Heart left ventricle (tissue), 16 donors: ENCODE data around the gene GPR78. TPM values are rescaled to one million over a fixed set of nuclear protein-coding genes. Genes with fewer than 3 reads are reported as not detected.
A peak's percentile ranks its signal among the peaks of the same experiment; 100 is the strongest.

Experiments
- ATAC-seq, 4 donors: fragments of 200-7000 bp; cut with Tn5 transposase; one replicate each; pipeline ENCODE4 v1.9.1; 2020 to 2022; ENCODE audit warnings: moderate library complexity in 4 of 4, mild to moderate bottlenecking in 3 of 4, moderate number of reproducible peaks in 1 of 4
- DNase-seq, 5 donors: peaks; one replicate each; pipeline ENCODE4 v3.0.0-alpha.2; 2020
- H3K27ac ChIP-seq, 12 donors: fragments of 200-600 bp; sonication (generic) in 4 of 12; one replicate each; pipeline versions ENCODE4 v1.5.0 to v1.8.0; 2016 to 2022; ENCODE audit warnings: mild to moderate bottlenecking in 2 of 12
- H3K27me3 ChIP-seq, 9 donors: fragments of 200-600 bp; sonication (generic) in 2 of 9; one replicate each; pipeline versions ENCODE4 v1.5.1 to v1.8.0; 2016 to 2022; ENCODE audit warnings: mild to moderate bottlenecking in 3 of 9
- H3K36me3 ChIP-seq, 9 donors: fragments of 200-600 bp; sonication (generic) in 2 of 9; one replicate each; pipeline versions ENCODE4 v1.5.0 to v1.8.0; 2018 to 2022; ENCODE audit warnings: mild to moderate bottlenecking in 2 of 9
- H3K4me1 ChIP-seq, 12 donors: fragments of 200-600 bp; sonication (generic) in 4 of 12; one replicate each; pipeline versions ENCODE4 v1.5.0 to v1.8.0; 2016 to 2022; ENCODE audit warnings: mild to moderate bottlenecking in 3 of 12
- H3K4me3 ChIP-seq, 12 donors: fragments of 200-600 bp; sonication (generic) in 4 of 12; one replicate each; pipeline versions ENCODE4 v1.5.0 to v1.8.0; 2017 to 2022; ENCODE audit warnings: mild to moderate bottlenecking in 9 of 12, moderate library complexity in 4 of 12
- H3K9me3 ChIP-seq, 12 donors: fragments of 200-600 bp; sonication (generic) in 4 of 12; one replicate each; pipeline versions ENCODE4 v1.5.0 to v1.8.0; 2016 to 2022; ENCODE audit warnings: mild to moderate bottlenecking in 1 of 12
- POLR2A ChIP-seq, 2 donors: fragments of 450-650 bp; IDR thresholded peaks; one replicate each; pipeline ENCODE4 v1.6.1; 2017; ENCODE audit warnings: antibody characterized with exemption in 2 of 2, mild to moderate bottlenecking in 2 of 2, moderate library complexity in 2 of 2
- WGBS, 4 donors: extraction: QIAGEN DNeasy Blood & Tissue Kit in 2 of 4; methylation state at CpG; one replicate each; pipeline versions ENCODE4 v1.1.5 to v1.1.7; 2013 to 2018; 5-methylcytosine and 5-hydroxymethylcytosine counted together
- intact Hi-C, 10 donors: fragments of 100-400 bp; cut with DNase I; formaldehyde crosslinking; loops; one replicate each; pipeline versions ENCODE4 v1.11.1 to v1.14.2; 2022
- polyA plus RNA-seq, 2 donors: library from polyadenylated mRNA; stranded (reverse); fragments of 200-250 nt; gene quantifications; one replicate each; pipeline ENCODE4 v1.2.3, GENCODE V29; 2013
- total RNA-seq, 9 donors: library from RNA; depleted of rRNA in 2 of 9; stranded (reverse); fragments of >200 nt in 2 of 9; fragmentation: NEBNext Ultra II Directional in 3 of 9; extraction: Animal tissue kit (Norgen Biotek cat#: 25700) in 3 of 9; gene quantifications; one replicate each; pipeline versions ENCODE4 v1.1.0 to v1.2.4, GENCODE V29; 2016 to 2023
- TF ChIP-seq, protein P1 (sequence below), 12 donors: fragments of 200-600 bp; sonication (generic) in 4 of 12; IDR thresholded peaks; one replicate each; pipeline versions ENCODE4 v1.5.0 to v1.8.0; 2018 to 2022; ENCODE audit warnings: antibody characterized with exemption in 12 of 12, mild to moderate bottlenecking in 5 of 12
- donor health status: ischemic (EF 13 %, LVEDD 7.1; RV severe dilation, severe dysfunction).
- donor health status: healthy with polysubstance abuse.
- donor health status: DM: no; HTN: yes; CAD: no.
- donor health status: DM: no; HTN: no; CAD: no.
- donor health status: ischemic (EF 25% LVEDD 6.9; RV normal size, moderate dysfunction).
- donor health status: ischemic (EF 25% LVEDD 5.7; RV mildly dilated, moderate dysfunction).
- donor health status: healthy.
- donor health status: DM: yes; HTN: yes; CAD: no.
- donor health status: ischemic (EF 35%, LVEDD 5.7; RV mildly dilated, moderate dysfunction).
- donor health status: nonischemic (EF 11% LVEDD 7.7; RV severe dilation, severe dysfunction).
- donor health status: DM: yes; HTN: yes; CAD: no.
- donor health status: PGD.
- donor health status: ischemic (EF 29% LVEDD 5.4; RV normal size, mild dysfunction).
- donor health status: nonischemic (EF 23%, LVEDD 6.1; RV moderate dilation, normal function).

Gene GPR78
- total and polyA plus RNA-seq, 11 donors, result 0.11 TPM; not detected in 10

DNA sequence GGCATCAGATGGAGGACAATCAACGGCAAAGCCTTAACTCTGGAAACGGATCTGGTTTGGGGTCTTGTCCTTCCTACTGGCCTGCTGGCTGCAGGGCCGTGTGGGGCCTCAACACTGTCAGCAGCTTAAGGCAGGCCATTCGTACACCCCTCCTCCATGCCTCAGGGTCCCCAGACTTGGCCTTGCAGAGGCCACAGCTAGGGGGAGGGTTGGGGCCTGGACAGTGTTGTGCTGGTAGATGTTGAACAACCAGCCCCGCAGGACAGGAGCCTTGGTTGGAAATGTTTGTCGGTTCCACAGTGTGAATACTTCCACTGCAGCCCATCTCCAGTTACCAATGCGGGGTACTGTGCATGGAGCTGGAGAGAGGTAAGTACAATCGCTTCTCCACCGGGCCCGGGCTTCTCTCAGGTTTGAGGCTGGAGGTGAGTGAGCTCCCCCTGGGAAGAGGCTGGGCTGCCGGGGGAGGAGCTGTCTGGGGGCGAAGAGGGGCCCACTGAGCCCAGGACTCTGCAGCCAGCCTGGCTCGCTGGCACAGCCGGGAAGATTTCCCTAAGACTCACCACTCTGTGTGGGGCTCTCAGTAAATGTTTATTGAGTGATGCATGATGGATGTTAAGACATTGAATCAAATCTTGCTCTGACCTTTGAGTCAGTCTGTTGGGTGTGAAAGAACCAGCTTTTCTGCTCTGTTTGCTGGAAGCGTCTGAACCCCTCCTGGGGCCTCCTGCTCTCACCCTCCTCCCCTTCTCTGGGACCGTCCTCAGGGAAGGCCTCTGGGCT is 19.7 kb upstream of the GPR78 start:
- Histone ChIP-seq H3K36me3 (no peaks in the 10 kb centered on the region), H3K27ac (no peak overlapping the region), H3K9me3 (no peaks in the 10 kb centered on the region), H3K4me1 (no peaks in the 10 kb centered on the region), H3K4me3 (no peak overlapping the region), H3K27me3 (peaks cover 0 to 23% (median 0%) of the 10 kb centered on the region in 9 donors)
- no peak for TF ChIP-seq POLR2A (IDR thresholded peaks at IDR 0.05)
- TF ChIP-seq, protein P1, sequence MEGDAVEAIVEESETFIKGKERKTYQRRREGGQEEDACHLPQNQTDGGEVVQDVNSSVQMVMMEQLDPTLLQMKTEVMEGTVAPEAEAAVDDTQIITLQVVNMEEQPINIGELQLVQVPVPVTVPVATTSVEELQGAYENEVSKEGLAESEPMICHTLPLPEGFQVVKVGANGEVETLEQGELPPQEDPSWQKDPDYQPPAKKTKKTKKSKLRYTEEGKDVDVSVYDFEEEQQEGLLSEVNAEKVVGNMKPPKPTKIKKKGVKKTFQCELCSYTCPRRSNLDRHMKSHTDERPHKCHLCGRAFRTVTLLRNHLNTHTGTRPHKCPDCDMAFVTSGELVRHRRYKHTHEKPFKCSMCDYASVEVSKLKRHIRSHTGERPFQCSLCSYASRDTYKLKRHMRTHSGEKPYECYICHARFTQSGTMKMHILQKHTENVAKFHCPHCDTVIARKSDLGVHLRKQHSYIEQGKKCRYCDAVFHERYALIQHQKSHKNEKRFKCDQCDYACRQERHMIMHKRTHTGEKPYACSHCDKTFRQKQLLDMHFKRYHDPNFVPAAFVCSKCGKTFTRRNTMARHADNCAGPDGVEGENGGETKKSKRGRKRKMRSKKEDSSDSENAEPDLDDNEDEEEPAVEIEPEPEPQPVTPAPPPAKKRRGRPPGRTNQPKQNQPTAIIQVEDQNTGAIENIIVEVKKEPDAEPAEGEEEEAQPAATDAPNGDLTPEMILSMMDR (IDR thresholded peaks at IDR 0.05), result no peak
- 59 to 63% (median 60%) methylated on average over 13 to 16 of the region's 16 CpGs for WGBS, 4 donors
- DNase-seq, result peak in 1 of 5 donors; percentile 22
- no peak for ATAC-seq
- intact Hi-C loops, result no loop called here

DNA sequence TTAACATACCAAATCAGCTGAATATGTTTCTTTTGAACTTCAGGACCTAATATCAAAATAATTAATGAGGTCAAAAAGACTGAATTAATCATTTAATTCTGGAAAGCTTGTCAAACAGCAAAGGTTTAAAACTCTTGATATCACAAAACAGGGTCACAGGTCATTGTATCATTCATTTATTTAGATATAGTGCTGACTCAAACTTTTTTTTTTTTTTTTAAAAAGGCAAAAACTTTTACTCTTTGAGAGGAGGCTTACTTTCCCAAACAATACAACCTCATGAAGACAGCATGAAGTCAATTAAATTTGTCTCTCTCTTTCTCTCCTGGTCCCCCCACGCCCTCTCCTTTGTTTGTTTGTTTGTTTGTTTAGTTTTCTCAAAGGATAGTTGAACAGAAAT is 15.6 kb upstream of the GPR78 start:
- no peak overlapping the region for H3K27ac ChIP-seq
- ATAC-seq, result no peak
- H3K27me3 ChIP-seq, result peaks cover 0 to 33% (median 0%) of the 10 kb centered on the region in 9 donors
- no peak overlapping the region for H3K4me3 ChIP-seq
- intact Hi-C loops, result no loop called here
- TF ChIP-seq POLR2A (IDR thresholded peaks at IDR 0.05), result no peak
- TF ChIP-seq, protein P1 (IDR thresholded peaks at IDR 0.05), result no peak
- no peaks in the 10 kb centered on the region for H3K4me1 ChIP-seq
- 39 to 68% (median 54%) methylated on average over 1 of the region's 1 CpG for WGBS, 4 donors
- no peaks in the 10 kb centered on the region for H3K36me3 ChIP-seq
- DNase-seq, result no peak
- H3K9me3 ChIP-seq, result no peaks in the 10 kb centered on the region

DNA sequence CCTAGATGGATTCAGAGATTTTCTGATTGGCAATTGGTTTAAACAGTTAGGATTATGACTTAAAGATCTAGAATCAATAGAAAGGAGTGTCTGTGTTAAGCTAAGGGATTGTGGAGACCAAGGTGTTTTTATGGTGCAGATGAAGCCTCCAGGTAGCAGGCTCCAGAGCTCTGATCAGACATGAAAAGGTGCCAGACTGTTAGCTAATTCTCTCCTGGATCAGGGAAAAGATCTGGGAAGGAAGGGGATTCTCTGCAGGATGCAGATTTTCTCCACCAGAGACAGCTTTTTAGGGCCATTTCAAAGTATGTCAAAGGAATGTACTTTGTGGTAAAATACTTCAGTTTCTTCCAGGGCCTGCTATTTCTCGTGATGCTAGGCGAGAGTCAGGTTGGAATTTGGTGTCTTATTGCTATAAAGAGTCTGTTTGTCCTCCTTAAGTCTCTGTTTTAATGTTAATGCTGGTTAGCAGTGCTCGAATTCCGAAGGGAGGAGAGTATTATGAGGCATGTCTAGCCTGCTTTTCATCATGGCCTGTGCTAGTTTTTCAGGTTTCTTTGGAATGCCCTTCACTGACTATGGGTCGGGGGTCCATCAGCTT is 12.0 kb upstream of the GPR78 start:
- Histone ChIP-seq H3K4me1 (no peaks in the 10 kb centered on the region), H3K4me3 (no peak overlapping the region), H3K27me3 (peaks cover 0 to 17% (median 0%) of the 10 kb centered on the region in 9 donors), H3K36me3 (no peaks in the 10 kb centered on the region), H3K9me3 (no peaks in the 10 kb centered on the region), H3K27ac (no peak overlapping the region)
- TF ChIP-seq, protein P1 (IDR thresholded peaks at IDR 0.05), result no peak
- TF ChIP-seq POLR2A (IDR thresholded peaks at IDR 0.05), result no peak
- intact Hi-C loops, result no loop called here
- WGBS, 4 donors, result 47 to 55% (median 50%) methylated on average over 5 of the region's 5 CpGs
- DNase-seq, result no peak
- ATAC-seq, result no peak

DNA sequence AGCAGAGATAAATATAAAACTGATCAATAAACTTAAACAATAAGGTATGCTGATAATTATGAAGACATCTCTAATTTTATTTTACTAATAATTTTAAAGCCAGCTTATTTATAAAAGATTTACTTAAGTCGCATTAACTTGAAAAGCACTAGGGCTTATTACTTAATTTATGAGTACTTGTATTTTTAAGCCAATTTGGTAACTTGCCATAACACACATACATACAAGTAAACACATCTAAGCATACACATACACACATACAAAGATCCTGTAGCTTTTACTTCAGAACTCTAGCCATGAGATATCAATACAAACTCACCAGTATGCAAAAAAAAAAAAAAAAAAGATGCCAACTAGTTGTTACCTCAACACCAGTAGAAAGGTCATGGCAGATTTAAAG is 10.0 kb upstream of the GPR78 start:
- no peak overlapping the region for H3K27ac ChIP-seq
- ATAC-seq (no peak), DNase-seq (no peak)
- no peaks in the 10 kb centered on the region for H3K36me3 ChIP-seq
- TF ChIP-seq, protein P1 (IDR thresholded peaks at IDR 0.05), result no peak
- TF ChIP-seq POLR2A (IDR thresholded peaks at IDR 0.05), result no peak
- WGBS, 4 donors, result 88 to 96% (median 94%) methylated on average over 1 of the region's 1 CpG
- H3K9me3 ChIP-seq, result no peaks in the 10 kb centered on the region
- H3K4me3 ChIP-seq, result no peak overlapping the region
- H3K27me3 ChIP-seq, result peaks cover 0 to 17% (median 0%) of the 10 kb centered on the region in 9 donors
- no peaks in the 10 kb centered on the region for H3K4me1 ChIP-seq
- intact Hi-C loops, result no loop called here
